ENCODE data around the gene VEPH1.
"Not testable (repeated sequence)": the region's sequence is repeated elsewhere in the genome, so short reads cannot be mapped to it uniquely, and the experiment has no call there.

VEPH1 gene

GRCh38 chr3:157360044-157360443, 143.2 kb downstream of the VEPH1 start:
- no peaks in the 10 kb centered on the region for H3K9me3 ChIP-seq (ENCODE audit: control insufficient read depth, low read length)
- DNase-seq = no peak
- no peak overlapping the region for H3K4me3 ChIP-seq (ENCODE audit: insufficient read depth, low read depth, low read length, poor library complexity, severe bottlenecking)
- no peaks in the 10 kb centered on the region for H3K27me3 ChIP-seq (replicated peaks; ENCODE audit: control insufficient read depth, insufficient read depth, low read length, poor library complexity, severe bottlenecking)
- H3K4me1 ChIP-seq (ENCODE audit: control insufficient read depth, insufficient read depth, low read length, poor library complexity, severe bottlenecking) = no peaks in the 10 kb centered on the region
- no peak overlapping the region for H3K27ac ChIP-seq (ENCODE audit: insufficient read depth, low read length, poor library complexity, severe bottlenecking)
- H3K36me3 ChIP-seq (ENCODE audit: control insufficient read depth, insufficient read depth, low read length) = no peaks in the 10 kb centered on the region

- H3K4me3 ChIP-seq (ENCODE audit: insufficient read depth, low read depth, low read length, poor library complexity, severe bottlenecking) = no peak overlapping the region
- no peaks in the 10 kb centered on the region for H3K4me1 ChIP-seq (ENCODE audit: control insufficient read depth, insufficient read depth, low read length, poor library complexity, severe bottlenecking)
Measured at GRCh38 chr3:157356541-157356940, 146.7 kb downstream of the VEPH1 start.

GRCh38 chr3:157355276-157355675, 147.9 kb downstream of the VEPH1 start:
- Histone ChIP-seq H3K9me3 (ENCODE audit: control insufficient read depth, low read length) (no peaks in the 10 kb centered on the region), H3K36me3 (ENCODE audit: control insufficient read depth, insufficient read depth, low read length) (no peaks in the 10 kb centered on the region), H3K27me3 (replicated peaks; ENCODE audit: control insufficient read depth, insufficient read depth, low read length, poor library complexity, severe bottlenecking) (no peaks in the 10 kb centered on the region), H3K4me1 (ENCODE audit: control insufficient read depth, insufficient read depth, low read length, poor library complexity, severe bottlenecking) (no peaks in the 10 kb centered on the region), H3K4me3 (ENCODE audit: insufficient read depth, low read depth, low read length, poor library complexity, severe bottlenecking) (no peak overlapping the region), H3K27ac (ENCODE audit: insufficient read depth, low read length, poor library complexity, severe bottlenecking) (no peak overlapping the region)
- no peak for DNase-seq

More at GRCh38 chr3:157356541-157356940, 146.7 kb downstream of the VEPH1 start:
- no peak for DNase-seq
- Histone ChIP-seq H3K27me3 (replicated peaks; ENCODE audit: control insufficient read depth, insufficient read depth, low read length, poor library complexity, severe bottlenecking) (no peaks in the 10 kb centered on the region), H3K27ac (ENCODE audit: insufficient read depth, low read length, poor library complexity, severe bottlenecking) (no peak overlapping the region), H3K36me3 (ENCODE audit: control insufficient read depth, insufficient read depth, low read length) (no peaks in the 10 kb centered on the region), H3K9me3 (ENCODE audit: control insufficient read depth, low read length) (no peaks in the 10 kb centered on the region)

GRCh38 chr3:157354722-157355121, 148.5 kb downstream of the VEPH1 start:
- no peak for DNase-seq
- no peaks in the 10 kb centered on the region for H3K9me3 ChIP-seq (ENCODE audit: control insufficient read depth, low read length)
- H3K36me3 ChIP-seq (ENCODE audit: control insufficient read depth, insufficient read depth, low read length) = no peaks in the 10 kb centered on the region

GRCh38 chr3:157354254-157354653, 149.0 kb downstream of the VEPH1 start:
- H3K27me3 ChIP-seq (replicated peaks; ENCODE audit: control insufficient read depth, insufficient read depth, low read length, poor library complexity, severe bottlenecking) = no peaks in the 10 kb centered on the region
- no peak overlapping the region for H3K27ac ChIP-seq (ENCODE audit: insufficient read depth, low read length, poor library complexity, severe bottlenecking)
- DNase-seq = no peak
- H3K9me3 ChIP-seq (ENCODE audit: control insufficient read depth, low read length) = no peaks in the 10 kb centered on the region
- H3K4me3 ChIP-seq (ENCODE audit: insufficient read depth, low read depth, low read length, poor library complexity, severe bottlenecking) = no peak overlapping the region
- no peaks in the 10 kb centered on the region for H3K36me3 ChIP-seq (ENCODE audit: control insufficient read depth, insufficient read depth, low read length)
- no peaks in the 10 kb centered on the region for H3K4me1 ChIP-seq (ENCODE audit: control insufficient read depth, insufficient read depth, low read length, poor library complexity, severe bottlenecking)

More at GRCh38 chr3:157354722-157355121, 148.5 kb downstream of the VEPH1 start:
- Histone ChIP-seq H3K4me3 (ENCODE audit: insufficient read depth, low read depth, low read length, poor library complexity, severe bottlenecking) (no peak overlapping the region), H3K27ac (ENCODE audit: insufficient read depth, low read length, poor library complexity, severe bottlenecking) (no peak overlapping the region), H3K4me1 (ENCODE audit: control insufficient read depth, insufficient read depth, low read length, poor library complexity, severe bottlenecking) (no peaks in the 10 kb centered on the region), H3K27me3 (replicated peaks; ENCODE audit: control insufficient read depth, insufficient read depth, low read length, poor library complexity, severe bottlenecking) (no peaks in the 10 kb centered on the region)

GRCh38 chr3:157353652-157354051, 149.6 kb downstream of the VEPH1 start:
- no peak for DNase-seq
- Histone ChIP-seq H3K36me3 (ENCODE audit: control insufficient read depth, insufficient read depth, low read length) (no peaks in the 10 kb centered on the region), H3K9me3 (ENCODE audit: control insufficient read depth, low read length) (no peaks in the 10 kb centered on the region), H3K4me1 (ENCODE audit: control insufficient read depth, insufficient read depth, low read length, poor library complexity, severe bottlenecking) (no peaks in the 10 kb centered on the region), H3K4me3 (ENCODE audit: insufficient read depth, low read depth, low read length, poor library complexity, severe bottlenecking) (no peak overlapping the region), H3K27ac (ENCODE audit: insufficient read depth, low read length, poor library complexity, severe bottlenecking) (no peak overlapping the region), H3K27me3 (replicated peaks; ENCODE audit: control insufficient read depth, insufficient read depth, low read length, poor library complexity, severe bottlenecking) (no peaks in the 10 kb centered on the region)

- Histone ChIP-seq H3K9me3 (ENCODE audit: control insufficient read depth, low read length) (no peaks in the 10 kb centered on the region), H3K27me3 (replicated peaks; ENCODE audit: control insufficient read depth, insufficient read depth, low read length, poor library complexity, severe bottlenecking) (no peaks in the 10 kb centered on the region), H3K27ac (ENCODE audit: insufficient read depth, low read length, poor library complexity, severe bottlenecking) (no peak overlapping the region), H3K4me1 (ENCODE audit: control insufficient read depth, insufficient read depth, low read length, poor library complexity, severe bottlenecking) (no peaks in the 10 kb centered on the region), H3K4me3 (ENCODE audit: insufficient read depth, low read depth, low read length, poor library complexity, severe bottlenecking) (no peak overlapping the region), H3K36me3 (ENCODE audit: control insufficient read depth, insufficient read depth, low read length) (no peaks in the 10 kb centered on the region)
- no peak for DNase-seq
Measured at GRCh38 chr3:157351981-157352380, 151.2 kb downstream of the VEPH1 start.

- not testable (repeated sequence) for H3K36me3 ChIP-seq (ENCODE audit: control insufficient read depth, insufficient read depth, low read length); H3K4me3 ChIP-seq (ENCODE audit: insufficient read depth, low read depth, low read length, poor library complexity, severe bottlenecking); H3K27ac ChIP-seq (ENCODE audit: insufficient read depth, low read length, poor library complexity, severe bottlenecking); H3K27me3 ChIP-seq (replicated peaks; ENCODE audit: control insufficient read depth, insufficient read depth, low read length, poor library complexity, severe bottlenecking); H3K4me1 ChIP-seq (ENCODE audit: control insufficient read depth, insufficient read depth, low read length, poor library complexity, severe bottlenecking); DNase-seq; H3K9me3 ChIP-seq (ENCODE audit: control insufficient read depth, low read length)
Measured at GRCh38 chr3:157350651-157351050, 152.6 kb downstream of the VEPH1 start.

GRCh38 chr3:157348304-157349075, 154.7 kb downstream of the VEPH1 start:
- not testable (repeated sequence) for H3K4me3 ChIP-seq (ENCODE audit: insufficient read depth, low read depth, low read length, poor library complexity, severe bottlenecking); H3K27ac ChIP-seq (ENCODE audit: insufficient read depth, low read length, poor library complexity, severe bottlenecking); DNase-seq; H3K36me3 ChIP-seq (ENCODE audit: control insufficient read depth, insufficient read depth, low read length); H3K9me3 ChIP-seq (ENCODE audit: control insufficient read depth, low read length); H3K4me1 ChIP-seq (ENCODE audit: control insufficient read depth, insufficient read depth, low read length, poor library complexity, severe bottlenecking); H3K27me3 ChIP-seq (replicated peaks; ENCODE audit: control insufficient read depth, insufficient read depth, low read length, poor library complexity, severe bottlenecking)

GRCh38 chr3:157347577-157348303, 155.5 kb downstream of the VEPH1 start:
- H3K36me3 ChIP-seq (ENCODE audit: control insufficient read depth, insufficient read depth, low read length) = no peaks in the 10 kb centered on the region
- H3K4me3 ChIP-seq (ENCODE audit: insufficient read depth, low read depth, low read length, poor library complexity, severe bottlenecking) = no peak overlapping the region
- no peaks in the 10 kb centered on the region for H3K9me3 ChIP-seq (ENCODE audit: control insufficient read depth, low read length)
- no peaks in the 10 kb centered on the region for H3K4me1 ChIP-seq (ENCODE audit: control insufficient read depth, insufficient read depth, low read length, poor library complexity, severe bottlenecking)
- H3K27ac ChIP-seq (ENCODE audit: insufficient read depth, low read length, poor library complexity, severe bottlenecking) = no peak overlapping the region
- no peaks in the 10 kb centered on the region for H3K27me3 ChIP-seq (replicated peaks; ENCODE audit: control insufficient read depth, insufficient read depth, low read length, poor library complexity, severe bottlenecking)
- no peak for DNase-seq

All from effector memory CD4-positive, alpha-beta T cell (primary cell).